Natural killer cell (primary cell): ENCODE measurements around the gene GRHPR. TPM values are rescaled to one million over a fixed set of nuclear protein-coding genes. Genes with fewer than 3 reads are reported as not detected.
"Not testable (repeated sequence)": the region's sequence is repeated elsewhere in the genome, so short reads cannot be mapped to it uniquely, and the experiment has no call there.

Source experiments
- ATAC-seq, 3 donors: fragments of 150-1000 bp in 2 of 3; fragments of 200-7000 bp in 1 of 3; cut with Tn5 transposase; 1 replicate in 1 of 3; 2 replicates in 2 of 3; pipeline ENCODE4 v1.10.0; 2021; ENCODE audit warnings: mild to moderate bottlenecking in 2 of 3, moderate library complexity in 2 of 3
- DNase-seq, 2 donors: peaks; one replicate each; pipeline versions ENCODE4 v3.0.0 to v3.0.0-alpha.2; 2013 to 2021; ENCODE audit warnings: mixed read lengths in 1 of 2
- H3K27ac ChIP-seq: one replicate; pipeline ENCODE4 v1.5.1; 2013; ENCODE audit warnings: mild to moderate bottlenecking, low read length
- H3K27me3 ChIP-seq: one replicate; pipeline ENCODE4 v1.6.1; 2013; ENCODE audit warnings: low read length; ENCODE audit not compliant: control insufficient read depth, insufficient read depth
- H3K36me3 ChIP-seq: one replicate; pipeline ENCODE4 v1.6.1; 2013; ENCODE audit warnings: low read length; ENCODE audit not compliant: control insufficient read depth, insufficient read depth
- H3K4me1 ChIP-seq: one replicate; pipeline ENCODE4 v1.6.1; 2013; ENCODE audit warnings: low read length; ENCODE audit not compliant: control insufficient read depth, insufficient read depth
- H3K4me3 ChIP-seq: one replicate; pipeline ENCODE4 v1.5.1; 2013; ENCODE audit warnings: low read length
- H3K9me3 ChIP-seq: one replicate; pipeline ENCODE4 v1.6.1; 2013; ENCODE audit warnings: low read length; ENCODE audit not compliant: control insufficient read depth, insufficient read depth
- H3K27ac Mint-ChIP-seq, 2 donors: one replicate each; pipeline ENCODE4 v1.8.0; 2022; ENCODE audit warnings: mild to moderate bottlenecking in 2 of 2, mixed read lengths in 2 of 2, moderate library complexity in 1 of 2
- H3K27me3 Mint-ChIP-seq, 2 donors: one replicate each; pipeline ENCODE4 v1.8.0; 2022; ENCODE audit warnings: low read depth in 2 of 2, mixed read lengths in 2 of 2
- H3K36me3 Mint-ChIP-seq: one replicate; pipeline ENCODE4 v1.8.0; 2022; ENCODE audit warnings: mixed read lengths
- H3K4me1 Mint-ChIP-seq, 2 donors: one replicate each; pipeline ENCODE4 v1.8.0; 2022; ENCODE audit warnings: mixed read lengths in 2 of 2
- H3K4me3 Mint-ChIP-seq: one replicate; pipeline ENCODE4 v1.8.0; 2022; ENCODE audit warnings: mild to moderate bottlenecking, moderate library complexity, mixed read lengths
- H3K9me3 Mint-ChIP-seq, 2 donors: one replicate each; pipeline ENCODE4 v1.8.0; 2022; ENCODE audit warnings: mixed read lengths in 2 of 2
- CTCF ChIP-seq: fragments of 200-600 bp; IDR thresholded peaks from one replicate; pipeline ENCODE4 v1.8.0; 2022; ENCODE audit warnings: antibody characterized with exemption
- WGBS: methylation state at CpG from one replicate; pipeline ENCODE4 v1.1.7; 2013; ENCODE audit warnings: missing lambda C conversion rate; ENCODE audit not compliant: insufficient coverage; 5-methylcytosine and 5-hydroxymethylcytosine counted together
- intact Hi-C: fragments of 100-400 bp; cut with micrococcal nuclease; formaldehyde crosslinking; loops from one replicate; pipeline ENCODE4 v1.14.2; 2022
- total RNA-seq, 4 donors: library from RNA; stranded (reverse); fragments of 120-200 nt in 1 of 4; gene quantifications; one replicate each; pipeline versions ENCODE4 v1.2.3 to v1.2.4, GENCODE V29; 2013 to 2022

GRHPR gene
- total RNA-seq, 3 donors from 2014 or later (not counting 1 experiment from before 2014, with no cell fraction given), result 38.1 to 55.6 (median 41.1) TPM

GRCh38 chr9:37468620-37469019 is 46.1 kb downstream of the GRHPR start:
- Mint-ChIP-seq H3K27ac (no peak overlapping the region), H3K36me3 (no peaks in the 10 kb centered on the region), H3K4me1 (peaks cover 17 to 36% of the 10 kb centered on the region in 2 donors), H3K27me3 (no peaks in the 10 kb centered on the region), H3K4me3 (no peak overlapping the region), H3K9me3 (no peaks in the 10 kb centered on the region)
- DNase-seq, result no peak
- intact Hi-C loops, result no loop called here
- H3K27me3 ChIP-seq, result no peaks in the 10 kb centered on the region
- peaks cover 15% of the 10 kb centered on the region for H3K4me1 ChIP-seq
- no peak for TF ChIP-seq CTCF
- H3K4me3 ChIP-seq, result no peak overlapping the region
- no peak overlapping the region for H3K27ac ChIP-seq
- no peak for ATAC-seq
- H3K36me3 ChIP-seq, result no peaks in the 10 kb centered on the region
- no peaks in the 10 kb centered on the region for H3K9me3 ChIP-seq
- WGBS, result 97% methylated on average over 6 of the region's 6 CpGs

GRCh38 chr9:37471942-37472684 is 49.6 kb downstream of the GRHPR start:
- no peaks in the 10 kb centered on the region for H3K36me3 ChIP-seq
- WGBS, result 30% methylated on average over 6 of the region's 7 CpGs
- Mint-ChIP-seq H3K27ac (peak overlapping the region in 1 of 2 donors; percentile 46), H3K4me1 (peaks cover 5 to 7% of the 10 kb centered on the region in 2 donors), H3K36me3 (no peaks in the 10 kb centered on the region), H3K27me3 (peaks cover 5 to 7% of the 10 kb centered on the region in 2 donors), H3K4me3 (peak overlapping the region; percentile 54), H3K9me3 (peaks cover 0 to 2% of the 10 kb centered on the region in 2 donors)
- ATAC-seq (no peak), DNase-seq (no peak)
- H3K27me3 ChIP-seq, result no peaks in the 10 kb centered on the region
- intact Hi-C loops, result no loop called here
- H3K4me3 ChIP-seq, result peak overlapping the region; percentile 20
- H3K9me3 ChIP-seq, result peaks cover 5% of the 10 kb centered on the region
- no peak overlapping the region for H3K27ac ChIP-seq
- no peaks in the 10 kb centered on the region for H3K4me1 ChIP-seq
- no peak for TF ChIP-seq CTCF

- H3K9me3 Mint-ChIP-seq, DNase-seq, H3K4me1 Mint-ChIP-seq, H3K27me3 ChIP-seq, H3K4me3 Mint-ChIP-seq, intact Hi-C loops, H3K27ac Mint-ChIP-seq, H3K27ac ChIP-seq, H3K4me3 ChIP-seq, ATAC-seq, H3K36me3 Mint-ChIP-seq, H3K4me1 ChIP-seq, H3K36me3 ChIP-seq, H3K9me3 ChIP-seq: not testable (repeated sequence)
- WGBS, result 67% methylated on average over 6 of the region's 6 CpGs
- peaks cover 15 to 18% of the 10 kb centered on the region in 2 donors for H3K27me3 Mint-ChIP-seq
Measured at GRCh38 chr9:37473982-37474381, 51.5 kb downstream of the GRHPR start.

GRCh38 chr9:37474438-37474837 is 51.9 kb downstream of the GRHPR start:
- Mint-ChIP-seq H3K4me3 (no peak overlapping the region), H3K36me3 (no peaks in the 10 kb centered on the region), H3K4me1 (peaks cover 5 to 7% of the 10 kb centered on the region in 2 donors), H3K9me3 (peaks cover 0 to 2% of the 10 kb centered on the region in 2 donors), H3K27ac (no peak overlapping the region), H3K27me3 (peaks cover 18% of the 10 kb centered on the region in 2 donors)
- intact Hi-C loops, result no loop called here
- H3K27ac ChIP-seq, result no peak overlapping the region
- H3K9me3 ChIP-seq, result peaks cover 5% of the 10 kb centered on the region
- DNase-seq, result no peak
- TF ChIP-seq CTCF, result no peak
- no CpG with 5 or more reads among the region's 3 CpGs for WGBS
- H3K36me3 ChIP-seq, result no peaks in the 10 kb centered on the region
- no peaks in the 10 kb centered on the region for H3K27me3 ChIP-seq
- no peak for ATAC-seq
- no peaks in the 10 kb centered on the region for H3K4me1 ChIP-seq
- no peak overlapping the region for H3K4me3 ChIP-seq
